HEK293 (cell line): Measurements from ENCODE around the gene SLC40A1.

ENCODE experiments used
- EGR2 ChIP-seq: fragments of 450-650 bp; formaldehyde crosslinking; IDR thresholded peaks from 2 replicates; pipeline ENCODE4 v1.5.1; 2016; ENCODE audit warnings: low read depth, missing biosample characterization, missing genetic modification characterization
- KLF8 ChIP-seq: fragments of 450-650 bp; formaldehyde crosslinking; IDR thresholded peaks from 2 replicates; pipeline ENCODE4 v1.5.1; 2016; ENCODE audit warnings: missing biosample characterization, missing genetic modification characterization
- PRDM1 ChIP-seq: fragments of 450-650 bp; formaldehyde crosslinking; IDR thresholded peaks from 2 replicates; pipeline ENCODE4; 2016; ENCODE audit warnings: missing biosample characterization, missing genetic modification characterization
- ZBTB1 ChIP-seq: fragments of 450-650 bp; formaldehyde crosslinking; IDR thresholded peaks from 2 replicates; pipeline ENCODE4 v1.5.1; 2016; ENCODE audit warnings: missing biosample characterization, missing genetic modification characterization
- ZBTB8A ChIP-seq: fragments of 450-650 bp; formaldehyde crosslinking; IDR thresholded peaks from 2 replicates; pipeline ENCODE4 v1.5.1; 2016; ENCODE audit warnings: missing biosample characterization, missing genetic modification characterization
- ZEB2 ChIP-seq: fragments of 450-650 bp; formaldehyde crosslinking; IDR thresholded peaks from 2 replicates; pipeline ENCODE4 v1.5.1; 2016; ENCODE audit warnings: missing biosample characterization, missing genetic modification characterization
- ZFP41 ChIP-seq: fragments of 450-650 bp; formaldehyde crosslinking; IDR thresholded peaks from 2 replicates; pipeline ENCODE4 v1.5.1; 2016; ENCODE audit warnings: missing biosample characterization, missing genetic modification characterization, borderline replicate concordance
- ZNF138 ChIP-seq: fragments of 450-650 bp; formaldehyde crosslinking; IDR thresholded peaks from 2 replicates; pipeline ENCODE4 v1.5.1; 2016; ENCODE audit warnings: missing biosample characterization, missing genetic modification characterization, borderline replicate concordance
- ZNF19 ChIP-seq: fragments of 450-650 bp; formaldehyde crosslinking; IDR thresholded peaks from 2 replicates; pipeline ENCODE4; 2016; ENCODE audit warnings: missing biosample characterization, missing genetic modification characterization, low read depth
- ZNF239 ChIP-seq: fragments of 450-650 bp; formaldehyde crosslinking; IDR thresholded peaks from 2 replicates; pipeline ENCODE4 v1.5.1; 2016; ENCODE audit warnings: missing biosample characterization, missing genetic modification characterization
- ZNF24 ChIP-seq: fragments of 450-650 bp; formaldehyde crosslinking; IDR thresholded peaks from 2 replicates; pipeline ENCODE4 v1.5.1; 2016; ENCODE audit warnings: missing biosample characterization, missing genetic modification characterization
- ZNF26 ChIP-seq: fragments of 450-650 bp; formaldehyde crosslinking; IDR thresholded peaks from 2 replicates; pipeline ENCODE4 v1.5.1; 2016; ENCODE audit warnings: missing biosample characterization, missing genetic modification characterization
- ZNF274 ChIP-seq, 2 experiments: fragments of 200-500 bp in 1 of 2; fragments of 450-650 bp in 1 of 2; sonication (Bioruptor generic) in 1 of 2; formaldehyde crosslinking in 1 of 2; IDR thresholded peaks; 2 replicates each; pipeline versions ENCODE4 v1.5.1 to v1.6.1; 2014 to 2016; ENCODE audit warnings: borderline replicate concordance in 1 of 2, inconsistent platforms in 1 of 2, low read length in 1 of 2, missing biosample characterization in 1 of 2, missing genetic modification characterization in 1 of 2
- ZNF394 ChIP-seq: fragments of 450-650 bp; formaldehyde crosslinking; IDR thresholded peaks from 2 replicates; pipeline ENCODE4 v1.5.1; 2016; ENCODE audit warnings: missing biosample characterization, missing genetic modification characterization, mild to moderate bottlenecking, moderate library complexity, borderline replicate concordance
- ZNF449 ChIP-seq: fragments of 450-650 bp; formaldehyde crosslinking; IDR thresholded peaks from 2 replicates; pipeline ENCODE4 v1.5.1; 2017; ENCODE audit warnings: missing biosample characterization, mild to moderate bottlenecking, missing genetic modification characterization, moderate library complexity
- ZNF529 ChIP-seq: fragments of 450-650 bp; formaldehyde crosslinking; IDR thresholded peaks from 2 replicates; pipeline ENCODE4 v1.5.1; 2017; ENCODE audit warnings: missing genetic modification characterization, missing biosample characterization; ENCODE audit not compliant: insufficient replicate concordance
- ZNF558 ChIP-seq: fragments of 450-650 bp; formaldehyde crosslinking; IDR thresholded peaks from 2 replicates; pipeline ENCODE4 v1.5.1; 2016; ENCODE audit warnings: missing biosample characterization, missing genetic modification characterization
- ZNF561 ChIP-seq: fragments of 450-650 bp; IDR thresholded peaks from 2 replicates; pipeline ENCODE4 v1.5.1; 2018; ENCODE audit warnings: missing biosample characterization, missing genetic modification characterization, borderline replicate concordance
- ZNF596 ChIP-seq: fragments of 450-650 bp; IDR thresholded peaks from 2 replicates; pipeline ENCODE4 v1.5.0; 2018; ENCODE audit warnings: missing biosample characterization, mild to moderate bottlenecking, missing genetic modification characterization, moderate library complexity
- ZNF600 ChIP-seq: fragments of 450-650 bp; formaldehyde crosslinking; IDR thresholded peaks from 2 replicates; pipeline ENCODE4 v1.5.1; 2016; ENCODE audit warnings: missing biosample characterization, missing genetic modification characterization
- ZNF639 ChIP-seq: fragments of 450-650 bp; formaldehyde crosslinking; IDR thresholded peaks from 2 replicates; pipeline ENCODE4 v1.5.1; 2016; ENCODE audit warnings: missing biosample characterization, missing genetic modification characterization
- ZNF677 ChIP-seq: fragments of 450-650 bp; IDR thresholded peaks from 2 replicates; pipeline ENCODE4 v1.5.0; 2018; ENCODE audit warnings: missing biosample characterization, mild to moderate bottlenecking, missing genetic modification characterization, moderate library complexity
- ZSCAN23 ChIP-seq: fragments of 450-650 bp; formaldehyde crosslinking; IDR thresholded peaks from 2 replicates; pipeline ENCODE4 v1.5.1; 2016; ENCODE audit warnings: missing biosample characterization, missing genetic modification characterization
- ZSCAN30 ChIP-seq: fragments of 450-650 bp; IDR thresholded peaks from 2 replicates; pipeline ENCODE4 v1.5.1; 2018; ENCODE audit warnings: missing biosample characterization, mild to moderate bottlenecking, missing genetic modification characterization, moderate library complexity
- TF ChIP-seq, protein P1 (sequence below): fragments of 450-650 bp; IDR thresholded peaks from 2 replicates; pipeline ENCODE4 v1.5.1; 2018; ENCODE audit warnings: missing biosample characterization, missing genetic modification characterization
- TF ChIP-seq, protein P2 (sequence below): fragments of 450-650 bp; formaldehyde crosslinking; IDR thresholded peaks from 2 replicates; pipeline ENCODE4 v1.5.1; 2016; ENCODE audit warnings: missing biosample characterization, missing genetic modification characterization

SLC40A1 gene

GRCh38 chr2:189580658-189581353 lies at the start of gene SLC40A1 (continued):
- TF ChIP-seq ZEB2 (tag by site-specific recombination) = no peak
- TF ChIP-seq ZNF596 (tag by site-specific recombination) = no peak
- no peak for TF ChIP-seq ZNF19 (tag by site-specific recombination)
- TF ChIP-seq ZNF394 (tag by site-specific recombination) = no peak
- no peak for TF ChIP-seq ZFP41
- peak; percentile 60; the same call in 1 of the 2 replicates for TF ChIP-seq ZSCAN30 (tag by site-specific recombination)
- TF ChIP-seq ZNF561 = peak; percentile 76; the same call in 1 of the 2 replicates
- no peak for TF ChIP-seq ZNF639 (tag by site-specific recombination)
- TF ChIP-seq ZNF600 (tag by site-specific recombination) = no peak
- TF ChIP-seq ZNF24 (tag by site-specific recombination) = no peak
- TF ChIP-seq ZBTB8A (tag by site-specific recombination) = peak; percentile 92
- peak; percentile 70 for TF ChIP-seq ZNF449
- TF ChIP-seq EGR2 (tag by site-specific recombination) = no peak
- TF ChIP-seq ZNF677 = no peak
- no peak for TF ChIP-seq ZNF138 (tag by site-specific recombination)
- peak; percentile 28; the same call in 1 of the 2 replicates for TF ChIP-seq KLF8 (tag by site-specific recombination)
- no peak for TF ChIP-seq ZNF274 (IDR thresholded peaks at IDR 0.05; ENCODE audit: low read length)
- TF ChIP-seq ZNF274 (tag by site-specific recombination; IDR thresholded peaks at IDR 0.05; ENCODE audit: borderline replicate concordance) = no peak
- TF ChIP-seq, protein P1, sequence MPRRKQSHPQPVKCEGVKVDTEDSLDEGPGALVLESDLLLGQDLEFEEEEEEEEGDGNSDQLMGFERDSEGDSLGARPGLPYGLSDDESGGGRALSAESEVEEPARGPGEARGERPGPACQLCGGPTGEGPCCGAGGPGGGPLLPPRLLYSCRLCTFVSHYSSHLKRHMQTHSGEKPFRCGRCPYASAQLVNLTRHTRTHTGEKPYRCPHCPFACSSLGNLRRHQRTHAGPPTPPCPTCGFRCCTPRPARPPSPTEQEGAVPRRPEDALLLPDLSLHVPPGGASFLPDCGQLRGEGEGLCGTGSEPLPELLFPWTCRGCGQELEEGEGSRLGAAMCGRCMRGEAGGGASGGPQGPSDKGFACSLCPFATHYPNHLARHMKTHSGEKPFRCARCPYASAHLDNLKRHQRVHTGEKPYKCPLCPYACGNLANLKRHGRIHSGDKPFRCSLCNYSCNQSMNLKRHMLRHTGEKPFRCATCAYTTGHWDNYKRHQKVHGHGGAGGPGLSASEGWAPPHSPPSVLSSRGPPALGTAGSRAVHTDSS (tag by site-specific recombination) = no peak
- no peak for TF ChIP-seq ZSCAN23 (tag by site-specific recombination)
- no peak for TF ChIP-seq ZNF529 (tag by site-specific recombination)
- TF ChIP-seq, protein P2, sequence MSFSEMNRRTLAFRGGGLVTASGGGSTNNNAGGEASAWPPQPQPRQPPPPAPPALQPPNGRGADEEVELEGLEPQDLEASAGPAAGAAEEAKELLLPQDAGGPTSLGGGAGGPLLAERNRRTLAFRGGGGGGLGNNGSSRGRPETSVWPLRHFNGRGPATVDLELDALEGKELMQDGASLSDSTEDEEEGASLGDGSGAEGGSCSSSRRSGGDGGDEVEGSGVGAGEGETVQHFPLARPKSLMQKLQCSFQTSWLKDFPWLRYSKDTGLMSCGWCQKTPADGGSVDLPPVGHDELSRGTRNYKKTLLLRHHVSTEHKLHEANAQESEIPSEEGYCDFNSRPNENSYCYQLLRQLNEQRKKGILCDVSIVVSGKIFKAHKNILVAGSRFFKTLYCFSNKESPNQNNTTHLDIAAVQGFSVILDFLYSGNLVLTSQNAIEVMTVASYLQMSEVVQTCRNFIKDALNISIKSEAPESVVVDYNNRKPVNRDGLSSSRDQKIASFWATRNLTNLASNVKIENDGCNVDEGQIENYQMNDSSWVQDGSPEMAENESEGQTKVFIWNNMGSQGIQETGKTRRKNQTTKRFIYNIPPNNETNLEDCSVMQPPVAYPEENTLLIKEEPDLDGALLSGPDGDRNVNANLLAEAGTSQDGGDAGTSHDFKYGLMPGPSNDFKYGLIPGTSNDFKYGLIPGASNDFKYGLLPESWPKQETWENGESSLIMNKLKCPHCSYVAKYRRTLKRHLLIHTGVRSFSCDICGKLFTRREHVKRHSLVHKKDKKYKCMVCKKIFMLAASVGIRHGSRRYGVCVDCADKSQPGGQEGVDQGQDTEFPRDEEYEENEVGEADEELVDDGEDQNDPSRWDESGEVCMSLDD (tag by site-specific recombination) = no peak
- no peak for TF ChIP-seq ZBTB1 (tag by site-specific recombination)
- no peak for TF ChIP-seq PRDM1 (tag by site-specific recombination)
- TF ChIP-seq ZNF26 (tag by site-specific recombination) = no peak
- no peak for TF ChIP-seq ZNF239 (tag by site-specific recombination)
- no peak for TF ChIP-seq ZNF558 (tag by site-specific recombination)
